Measurements from ENCODE around the gene HECA. TPM values are rescaled to one million over a fixed set of nuclear protein-coding genes. Genes with fewer than 3 reads are reported as not detected.

HECA gene
- total RNA-seq, 2 donors from 2014 or later = 18.0 to 41.1 TPM

GRCh38 chr6:139172567-139172966 lies 37.7 kb downstream of the HECA start:
- TF ChIP-seq, protein P1, sequence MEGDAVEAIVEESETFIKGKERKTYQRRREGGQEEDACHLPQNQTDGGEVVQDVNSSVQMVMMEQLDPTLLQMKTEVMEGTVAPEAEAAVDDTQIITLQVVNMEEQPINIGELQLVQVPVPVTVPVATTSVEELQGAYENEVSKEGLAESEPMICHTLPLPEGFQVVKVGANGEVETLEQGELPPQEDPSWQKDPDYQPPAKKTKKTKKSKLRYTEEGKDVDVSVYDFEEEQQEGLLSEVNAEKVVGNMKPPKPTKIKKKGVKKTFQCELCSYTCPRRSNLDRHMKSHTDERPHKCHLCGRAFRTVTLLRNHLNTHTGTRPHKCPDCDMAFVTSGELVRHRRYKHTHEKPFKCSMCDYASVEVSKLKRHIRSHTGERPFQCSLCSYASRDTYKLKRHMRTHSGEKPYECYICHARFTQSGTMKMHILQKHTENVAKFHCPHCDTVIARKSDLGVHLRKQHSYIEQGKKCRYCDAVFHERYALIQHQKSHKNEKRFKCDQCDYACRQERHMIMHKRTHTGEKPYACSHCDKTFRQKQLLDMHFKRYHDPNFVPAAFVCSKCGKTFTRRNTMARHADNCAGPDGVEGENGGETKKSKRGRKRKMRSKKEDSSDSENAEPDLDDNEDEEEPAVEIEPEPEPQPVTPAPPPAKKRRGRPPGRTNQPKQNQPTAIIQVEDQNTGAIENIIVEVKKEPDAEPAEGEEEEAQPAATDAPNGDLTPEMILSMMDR (IDR thresholded peaks at IDR 0.05) = no peak
- DNase-seq = no peak
- Histone ChIP-seq H3K9me3 (no peaks in the 10 kb centered on the region), H3K4me3 (no peak overlapping the region), H3K36me3 (no peaks in the 10 kb centered on the region), H3K4me1 (no peaks in the 10 kb centered on the region), H3K27ac (no peak overlapping the region), H3K27me3 (no peaks in the 10 kb centered on the region), H3K9ac (ENCODE audit: low read depth in 2 of 2, low read length in 2 of 2) (no peak overlapping the region)
- intact Hi-C loops (cut with DNase I) = no loop called here

DNA sequence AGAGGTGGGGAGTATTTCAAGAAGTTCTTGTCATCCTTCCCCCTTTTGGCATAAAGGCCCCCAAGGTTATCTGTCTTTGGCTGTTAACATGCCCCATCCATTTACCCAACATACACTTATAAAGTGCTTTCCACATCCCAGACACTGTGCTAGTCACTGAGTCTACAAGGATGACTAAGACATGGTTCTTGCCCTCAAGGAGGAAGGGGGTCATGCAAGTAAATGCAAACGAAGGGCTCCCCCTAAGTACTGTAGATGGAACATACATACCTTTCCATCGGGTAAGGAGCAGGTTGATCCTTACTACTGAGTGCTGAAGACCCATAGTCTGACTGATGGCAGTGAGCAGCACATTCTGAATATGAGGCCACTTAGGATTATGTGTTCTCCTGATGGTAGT lies 38.3 kb downstream of the HECA start:
- TF ChIP-seq, protein P1 (IDR thresholded peaks at IDR 0.05) = no peak
- no peak for DNase-seq
- Histone ChIP-seq H3K9me3 (no peaks in the 10 kb centered on the region), H3K4me1 (no peaks in the 10 kb centered on the region), H3K4me3 (no peak overlapping the region), H3K36me3 (no peaks in the 10 kb centered on the region), H3K27me3 (no peaks in the 10 kb centered on the region), H3K27ac (no peak overlapping the region), H3K9ac (ENCODE audit: low read depth in 2 of 2, low read length in 2 of 2) (no peak overlapping the region)
- intact Hi-C loops (cut with DNase I) = no loop called here

DNA sequence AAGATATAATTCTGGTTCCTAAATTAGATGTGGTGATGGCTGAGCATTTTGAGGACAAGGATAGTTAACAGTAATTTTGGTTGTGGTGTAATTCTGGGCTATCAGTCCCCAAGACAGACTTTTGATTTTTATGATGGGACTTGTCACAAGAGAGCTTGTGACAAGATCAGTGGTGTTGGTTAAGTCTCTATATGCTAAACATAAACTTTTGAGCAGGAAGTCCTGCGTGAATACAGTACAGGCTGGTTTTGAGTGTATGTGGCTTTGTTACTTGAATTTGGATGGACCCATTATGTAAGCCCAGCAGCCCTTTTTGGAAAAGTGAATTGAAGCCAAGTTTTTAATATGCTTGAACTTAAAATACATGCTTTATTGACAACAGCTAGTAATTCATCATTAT lies 38.9 kb downstream of the HECA start:
- Histone ChIP-seq H3K9me3 (no peaks in the 10 kb centered on the region), H3K27me3 (no peaks in the 10 kb centered on the region), H3K27ac (no peak overlapping the region), H3K9ac (ENCODE audit: low read depth in 2 of 2, low read length in 2 of 2) (no peak overlapping the region), H3K4me1 (no peaks in the 10 kb centered on the region), H3K4me3 (no peak overlapping the region), H3K36me3 (no peaks in the 10 kb centered on the region)
- DNase-seq = no peak
- TF ChIP-seq, protein P1 (IDR thresholded peaks at IDR 0.05) = no peak
- intact Hi-C loops (cut with DNase I) = no loop called here

- Histone ChIP-seq H3K4me1 (no peaks in the 10 kb centered on the region), H3K36me3 (no peaks in the 10 kb centered on the region), H3K27ac (no peak overlapping the region), H3K9ac (ENCODE audit: low read depth in 2 of 2, low read length in 2 of 2) (no peak overlapping the region), H3K4me3 (no peak overlapping the region), H3K9me3 (no peaks in the 10 kb centered on the region), H3K27me3 (no peaks in the 10 kb centered on the region)
- TF ChIP-seq, protein P1 (IDR thresholded peaks at IDR 0.05) = no peak
- DNase-seq = no peak
- intact Hi-C loops (cut with DNase I) = no loop called here
Measured at GRCh38 chr6:139174961-139175360, 40.1 kb downstream of the HECA start.

- Histone ChIP-seq H3K9me3 (no peaks in the 10 kb centered on the region), H3K36me3 (no peaks in the 10 kb centered on the region)
- intact Hi-C loops (cut with DNase I) = no loop called here
Measured at GRCh38 chr6:139175389-139175948, 40.6 kb downstream of the HECA start.

More at GRCh38 chr6:139175389-139175948, 40.6 kb downstream of the HECA start:
- DNase-seq = no peak
- no peak overlapping the region for H3K9ac ChIP-seq (ENCODE audit: low read depth in 2 of 2, low read length in 2 of 2)
- no peaks in the 10 kb centered on the region for H3K4me1 ChIP-seq
- TF ChIP-seq, protein P1 (IDR thresholded peaks at IDR 0.05) = no peak
- H3K27ac ChIP-seq = no peak overlapping the region
- H3K27me3 ChIP-seq = no peaks in the 10 kb centered on the region
- no peak overlapping the region for H3K4me3 ChIP-seq

All from colonic mucosa (tissue), 4 donors.